GM06990 (cell line): ENCODE data around the gene SLX9.

Experiments
- DNase-seq: peaks from one replicate; pipeline ENCODE4 v3.0.0-alpha.2; 2011; ENCODE audit not compliant: insufficient read length; ENCODE audit errors: extremely low read depth
- H3K27me3 ChIP-seq: replicated peaks from 2 replicates; pipeline ENCODE4 v1.6.0; 2011; ENCODE audit warnings: low read length; ENCODE audit not compliant: control insufficient read depth, insufficient read depth
- H3K36me3 ChIP-seq: 2 replicates; pipeline ENCODE4 v1.5.1; 2011; ENCODE audit warnings: low read length; ENCODE audit not compliant: control insufficient read depth, insufficient read depth
- H3K4me3 ChIP-seq: replicated peaks from 2 replicates; pipeline ENCODE4 v1.5.1; 2011; ENCODE audit warnings: low read depth, mild to moderate bottlenecking, control low read depth, low read length
- TF ChIP-seq, protein P1 (sequence below): IDR thresholded peaks from 2 replicates; pipeline ENCODE4 v1.5.1; 2011; ENCODE audit warnings: low read length, control low read depth, mild to moderate bottlenecking, inconsistent platforms; ENCODE audit not compliant: insufficient read depth, poor library complexity, severe bottlenecking

Gene SLX9

DNA sequence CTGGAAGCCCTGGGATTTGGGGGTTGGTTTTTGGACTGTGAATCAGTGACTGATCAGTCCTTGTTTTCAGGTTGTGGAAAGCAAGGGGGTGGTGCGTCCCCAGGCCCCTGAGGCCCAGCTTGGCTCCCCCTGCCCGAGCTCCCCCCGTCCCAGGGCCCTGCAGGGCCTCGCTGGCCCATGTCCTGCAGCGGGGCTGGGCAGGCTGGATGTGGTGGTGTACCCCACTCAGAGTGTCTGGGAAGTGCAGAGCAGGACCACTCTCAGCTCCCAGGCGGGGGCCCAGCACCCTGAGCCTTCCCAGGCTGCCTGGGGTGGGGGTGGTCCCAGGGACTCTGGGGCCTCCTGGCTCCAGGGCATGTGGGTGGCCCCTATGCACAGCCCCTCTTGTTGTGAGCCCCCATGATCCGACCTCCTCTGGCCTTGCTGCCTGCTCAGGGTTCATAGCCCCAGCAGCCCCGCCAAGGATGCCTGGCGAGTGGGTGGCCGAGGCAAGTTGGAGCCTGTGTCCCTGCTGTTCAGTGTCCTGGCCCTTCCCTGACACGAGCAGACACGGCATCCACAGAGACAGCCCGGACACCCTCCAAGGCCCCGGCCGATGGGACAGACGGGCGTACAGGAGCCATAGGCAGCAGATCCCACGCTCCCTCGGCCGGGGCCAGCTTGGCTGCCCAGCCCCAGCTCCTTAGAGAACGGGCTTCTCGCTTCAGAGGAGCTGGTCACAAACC, 37.9 kb downstream of the SLX9 start:
- TF ChIP-seq, protein P1, sequence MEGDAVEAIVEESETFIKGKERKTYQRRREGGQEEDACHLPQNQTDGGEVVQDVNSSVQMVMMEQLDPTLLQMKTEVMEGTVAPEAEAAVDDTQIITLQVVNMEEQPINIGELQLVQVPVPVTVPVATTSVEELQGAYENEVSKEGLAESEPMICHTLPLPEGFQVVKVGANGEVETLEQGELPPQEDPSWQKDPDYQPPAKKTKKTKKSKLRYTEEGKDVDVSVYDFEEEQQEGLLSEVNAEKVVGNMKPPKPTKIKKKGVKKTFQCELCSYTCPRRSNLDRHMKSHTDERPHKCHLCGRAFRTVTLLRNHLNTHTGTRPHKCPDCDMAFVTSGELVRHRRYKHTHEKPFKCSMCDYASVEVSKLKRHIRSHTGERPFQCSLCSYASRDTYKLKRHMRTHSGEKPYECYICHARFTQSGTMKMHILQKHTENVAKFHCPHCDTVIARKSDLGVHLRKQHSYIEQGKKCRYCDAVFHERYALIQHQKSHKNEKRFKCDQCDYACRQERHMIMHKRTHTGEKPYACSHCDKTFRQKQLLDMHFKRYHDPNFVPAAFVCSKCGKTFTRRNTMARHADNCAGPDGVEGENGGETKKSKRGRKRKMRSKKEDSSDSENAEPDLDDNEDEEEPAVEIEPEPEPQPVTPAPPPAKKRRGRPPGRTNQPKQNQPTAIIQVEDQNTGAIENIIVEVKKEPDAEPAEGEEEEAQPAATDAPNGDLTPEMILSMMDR = no peak
- Histone ChIP-seq H3K27me3 (no peaks in the 10 kb centered on the region), H3K4me3 (no peak overlapping the region), H3K36me3 (peaks cover 5% of the 10 kb centered on the region)
- DNase-seq = no peak

DNA sequence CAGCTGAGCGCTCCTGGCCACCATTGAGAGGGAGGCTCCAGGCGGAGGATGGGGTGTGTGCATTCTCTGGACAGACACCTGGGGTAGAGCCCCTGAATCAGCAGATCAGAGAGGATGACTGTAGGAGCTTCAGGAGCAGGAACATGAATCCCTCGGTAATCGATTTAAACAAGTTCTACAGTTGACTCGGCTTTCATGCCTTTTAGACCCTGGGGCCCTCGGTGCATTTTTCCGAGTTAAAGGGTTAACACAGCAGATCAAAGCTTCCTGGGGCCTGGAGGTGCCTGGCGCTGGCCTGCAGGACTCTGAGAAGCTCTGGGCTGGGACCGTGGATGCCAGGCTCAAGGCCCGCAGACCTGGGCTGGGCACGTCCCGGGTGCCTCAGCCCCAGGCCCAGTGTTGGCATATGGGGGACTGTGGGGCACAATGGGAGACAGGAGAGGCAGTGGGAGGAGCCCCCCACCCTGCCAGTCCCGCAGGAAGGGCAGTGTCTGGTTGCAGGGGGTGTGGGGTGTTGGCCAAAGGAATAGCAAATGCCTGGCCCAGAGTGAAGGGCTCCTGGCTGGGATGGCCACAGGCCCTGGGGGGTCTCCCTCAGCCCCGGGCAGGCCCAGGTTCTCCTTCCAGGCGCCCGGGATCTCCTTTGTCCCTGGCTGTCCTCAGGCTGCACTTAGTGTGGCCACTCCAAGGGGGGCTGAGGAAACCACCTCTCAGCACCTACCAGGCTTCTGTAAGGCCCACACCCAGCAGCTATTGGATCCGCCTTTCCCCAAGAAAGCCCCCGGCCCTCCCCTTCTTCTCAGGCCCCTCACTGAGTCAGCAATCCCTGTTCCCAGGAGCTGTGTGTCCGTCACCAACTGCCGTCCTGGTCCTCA, 40.1 kb downstream of the SLX9 start:
- peaks cover 5% of the 10 kb centered on the region for H3K36me3 ChIP-seq
- no peaks in the 10 kb centered on the region for H3K27me3 ChIP-seq
- no peak for DNase-seq
- no peak overlapping the region for H3K4me3 ChIP-seq
- TF ChIP-seq, protein P1 = no peak

DNA sequence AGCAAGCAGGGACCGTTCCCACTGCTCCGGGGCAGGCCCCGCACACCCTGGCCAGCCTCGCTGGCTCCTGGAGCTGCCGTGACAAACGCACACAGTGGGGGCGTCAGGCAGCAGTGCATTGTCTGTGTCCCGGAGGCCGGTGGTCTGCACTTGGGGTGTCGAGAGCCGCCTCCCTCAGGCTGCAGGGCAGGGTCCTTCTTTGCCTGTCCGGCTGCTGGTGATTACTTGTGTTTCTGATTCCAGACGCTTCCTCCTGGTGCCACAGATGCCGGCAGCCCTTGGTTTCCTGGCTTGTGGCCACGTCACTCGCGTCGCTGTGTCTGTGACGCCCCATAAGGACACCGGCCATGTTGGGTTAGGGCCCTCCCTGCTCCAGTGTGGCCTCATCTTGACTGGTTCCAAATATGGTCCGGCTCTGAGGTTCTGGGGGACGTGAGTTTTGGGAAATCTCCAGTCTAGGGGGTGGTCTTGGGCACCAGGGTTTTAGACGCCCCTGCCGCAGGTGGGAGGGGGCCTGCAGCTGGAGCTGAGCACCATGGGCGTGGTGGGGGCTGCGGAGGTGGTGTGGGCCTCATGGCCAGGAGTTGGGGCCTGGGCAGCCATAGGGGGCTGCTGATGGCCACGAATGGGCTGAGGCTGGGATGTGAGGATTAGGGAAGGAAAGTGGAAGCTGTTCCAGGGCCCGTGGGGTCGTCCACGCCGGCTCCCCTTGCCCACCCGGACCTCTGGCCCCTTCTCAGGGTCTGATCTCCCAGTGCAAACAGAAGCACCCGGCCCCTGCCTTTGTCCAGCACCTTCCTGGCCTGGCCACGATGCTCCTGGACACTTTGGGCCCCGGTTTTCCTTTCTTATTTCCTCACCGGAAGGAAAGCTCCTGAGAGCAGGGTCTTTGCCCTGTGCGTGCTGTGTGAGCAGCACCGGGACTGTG, 41.0 kb downstream of the SLX9 start:
- H3K4me3 ChIP-seq = no peak overlapping the region
- DNase-seq = no peak
- TF ChIP-seq, protein P1 = no peak
- no peaks in the 10 kb centered on the region for H3K27me3 ChIP-seq
- peaks cover 5% of the 10 kb centered on the region for H3K36me3 ChIP-seq

DNA sequence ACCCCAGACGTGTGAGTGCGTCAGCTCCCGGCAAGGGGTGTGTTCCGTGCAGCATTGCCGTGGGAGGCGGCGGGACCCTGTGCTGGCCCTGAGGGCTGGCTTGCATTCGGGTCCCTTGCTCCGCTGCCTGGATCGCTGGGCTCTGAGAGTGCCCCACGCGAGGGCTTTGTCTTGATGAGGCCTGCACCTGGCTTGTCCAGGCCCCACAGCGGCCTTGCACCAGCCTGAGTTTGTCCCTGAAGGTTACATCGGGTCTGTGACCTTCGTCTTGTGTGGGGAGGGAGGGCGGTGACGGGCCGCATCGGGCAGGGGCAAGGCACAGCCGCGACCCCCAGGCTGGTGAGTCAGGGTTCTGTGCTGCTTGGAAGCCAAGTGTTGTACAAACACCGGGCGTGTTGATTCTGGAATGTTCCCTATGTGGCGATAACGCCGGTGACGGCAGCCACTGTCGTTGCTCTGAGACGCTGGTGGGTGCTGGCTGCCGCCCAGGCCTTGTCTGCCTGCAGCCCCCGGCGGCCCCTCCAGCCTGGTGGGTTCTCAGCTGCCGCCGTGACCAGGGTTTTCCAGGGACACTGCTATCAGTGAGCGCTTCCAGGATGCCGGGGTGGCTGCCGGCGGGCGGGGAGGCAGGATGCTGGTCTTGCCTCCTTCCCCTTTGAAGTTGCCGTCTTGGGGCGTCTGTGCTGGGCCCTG, 42.9 kb downstream of the SLX9 start:
- H3K36me3 ChIP-seq = no peaks in the 10 kb centered on the region
- TF ChIP-seq, protein P1 = no peak

More for the DNA sequence above, 42.9 kb downstream of the SLX9 start:
- DNase-seq = no peak
- H3K4me3 ChIP-seq = no peak overlapping the region
- no peaks in the 10 kb centered on the region; the same call in 1 of the 2 replicates for H3K27me3 ChIP-seq
